C4-2B (cell line): ENCODE data around the gene CRTC1.

Source experiments
- ZFX ChIP-seq: fragments of 450-650 bp; IDR thresholded peaks from 2 replicates; pipeline ENCODE4 v1.6.1; 2017
- TF ChIP-seq, protein P1 (sequence below): fragments of 450-650 bp; conservative IDR thresholded peaks from 2 replicates; pipeline ENCODE4 v1.5.1; 2017; ENCODE audit warnings: mild to moderate bottlenecking

DNA sequence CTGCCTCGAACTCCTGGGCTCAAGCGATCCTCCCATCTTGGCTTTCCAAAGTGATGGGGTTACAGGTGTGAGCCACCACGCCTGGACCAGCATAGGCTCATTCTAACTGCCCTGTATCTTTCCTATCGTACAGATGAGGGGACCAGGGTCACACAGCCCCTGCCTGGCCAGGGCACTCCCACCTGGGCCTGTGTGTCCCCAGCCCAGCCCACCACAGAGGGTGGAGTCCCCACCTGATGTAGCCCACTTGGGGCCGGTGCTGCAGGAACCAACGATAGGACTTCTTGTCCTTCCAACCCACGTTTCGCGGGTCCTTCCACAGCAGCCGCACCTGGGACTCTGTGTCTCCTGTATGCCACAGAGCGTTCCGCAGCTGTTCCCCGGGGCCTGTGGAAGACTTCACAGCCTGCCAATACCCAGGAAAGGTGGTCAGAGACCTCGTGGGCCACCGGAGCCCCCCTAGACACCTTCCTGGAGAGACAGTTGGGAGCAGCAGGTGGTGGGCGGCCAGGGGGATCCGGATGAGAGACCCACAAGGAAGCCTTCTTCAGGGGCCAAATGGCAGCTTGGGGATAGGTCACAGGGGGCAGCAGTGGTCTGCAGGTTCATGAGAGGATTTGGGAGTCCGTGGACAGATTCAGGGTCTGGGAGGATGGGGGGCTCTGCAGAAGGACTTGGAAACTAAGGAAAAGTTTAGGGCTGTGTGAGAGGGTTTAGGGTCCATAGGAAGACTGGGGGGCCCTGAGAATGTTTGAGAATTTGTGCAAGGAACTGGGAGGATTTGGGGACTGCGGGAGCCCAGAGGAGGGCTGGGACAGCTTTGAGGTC is 100.7 kb downstream of the CRTC1 start:
- TF ChIP-seq, protein P1, sequence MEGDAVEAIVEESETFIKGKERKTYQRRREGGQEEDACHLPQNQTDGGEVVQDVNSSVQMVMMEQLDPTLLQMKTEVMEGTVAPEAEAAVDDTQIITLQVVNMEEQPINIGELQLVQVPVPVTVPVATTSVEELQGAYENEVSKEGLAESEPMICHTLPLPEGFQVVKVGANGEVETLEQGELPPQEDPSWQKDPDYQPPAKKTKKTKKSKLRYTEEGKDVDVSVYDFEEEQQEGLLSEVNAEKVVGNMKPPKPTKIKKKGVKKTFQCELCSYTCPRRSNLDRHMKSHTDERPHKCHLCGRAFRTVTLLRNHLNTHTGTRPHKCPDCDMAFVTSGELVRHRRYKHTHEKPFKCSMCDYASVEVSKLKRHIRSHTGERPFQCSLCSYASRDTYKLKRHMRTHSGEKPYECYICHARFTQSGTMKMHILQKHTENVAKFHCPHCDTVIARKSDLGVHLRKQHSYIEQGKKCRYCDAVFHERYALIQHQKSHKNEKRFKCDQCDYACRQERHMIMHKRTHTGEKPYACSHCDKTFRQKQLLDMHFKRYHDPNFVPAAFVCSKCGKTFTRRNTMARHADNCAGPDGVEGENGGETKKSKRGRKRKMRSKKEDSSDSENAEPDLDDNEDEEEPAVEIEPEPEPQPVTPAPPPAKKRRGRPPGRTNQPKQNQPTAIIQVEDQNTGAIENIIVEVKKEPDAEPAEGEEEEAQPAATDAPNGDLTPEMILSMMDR, result no peak
- TF ChIP-seq ZFX, result no peak
